Measurements from ENCODE around the gene ARHGEF2.

The ARHGEF2 gene

GRCh38 chr1:155954645-155955044, 23.7 kb downstream of the ARHGEF2 start:
- Histone ChIP-seq H3K36me3 (ENCODE audit: insufficient read depth, low read length) (peaks cover 95% of the 10 kb centered on the region), H3K4me2 (ENCODE audit: low read depth, low read length, poor library complexity, severe bottlenecking) (no peak overlapping the region), H3F3A (ENCODE audit: low read depth) (no peaks in the 10 kb centered on the region; the same call in 1 of the 2 replicates), H4K20me1 (ENCODE audit: insufficient read depth, low read length, poor library complexity, severe bottlenecking) (peaks cover 29% of the 10 kb centered on the region), H3K9me3 (ENCODE audit: insufficient read depth, low read depth, low read length) (no peaks in the 10 kb centered on the region), H3K9ac (ENCODE audit: low read depth, low read length, poor library complexity, severe bottlenecking) (no peak overlapping the region), H3K27me3 (ENCODE audit: insufficient read depth, low read length, poor library complexity, severe bottlenecking) (no peaks in the 10 kb centered on the region), H3K4me1 (ENCODE audit: insufficient read depth, low read length, poor library complexity, severe bottlenecking) (no peaks in the 10 kb centered on the region), H2AFZ (ENCODE audit: low read length) (no peak overlapping the region), H3K79me2 (ENCODE audit: insufficient read depth, low read length) (peaks cover 4% of the 10 kb centered on the region; the same call in 1 of the 2 replicates), H3K9me2 (replicated peaks; ENCODE audit: low read depth, low read length) (no peaks in the 10 kb centered on the region), H3K4me3 (ENCODE audit: low read length, poor library complexity, severe bottlenecking) (no peak overlapping the region)
- TF ChIP-seq EZH2phosphoT487 (IDR thresholded peaks at IDR 0.05; ENCODE audit: borderline replicate concordance) (no peak), CTCF (conservative IDR thresholded peaks at IDR 0.05; ENCODE audit: low read length) (no peak)

- no peaks in the 10 kb centered on the region for H3K4me1 ChIP-seq (ENCODE audit: insufficient read depth, low read length, poor library complexity, severe bottlenecking)
- H3K36me3 ChIP-seq (ENCODE audit: insufficient read depth, low read length) = peaks cover 93% of the 10 kb centered on the region; the same call in 1 of the 2 replicates
Measured at GRCh38 chr1:155952505-155952890, 25.8 kb downstream of the ARHGEF2 start.

GRCh38 chr1:155951753-155952504, 26.4 kb downstream of the ARHGEF2 start:
- TF ChIP-seq EZH2phosphoT487 (IDR thresholded peaks at IDR 0.05; ENCODE audit: borderline replicate concordance) (no peak), CTCF (conservative IDR thresholded peaks at IDR 0.05; ENCODE audit: low read length) (no peak)
- Histone ChIP-seq H3K4me1 (ENCODE audit: insufficient read depth, low read length, poor library complexity, severe bottlenecking) (peaks cover under 1% of the 10 kb centered on the region), H3K9me3 (ENCODE audit: insufficient read depth, low read depth, low read length) (no peaks in the 10 kb centered on the region), H3K36me3 (ENCODE audit: insufficient read depth, low read length) (peaks cover 93% of the 10 kb centered on the region; the same call in 1 of the 2 replicates), H3K4me3 (ENCODE audit: low read length, poor library complexity, severe bottlenecking) (no peak overlapping the region), H3K27me3 (ENCODE audit: insufficient read depth, low read length, poor library complexity, severe bottlenecking) (no peaks in the 10 kb centered on the region), H2AFZ (ENCODE audit: low read length) (no peak overlapping the region), H3K79me2 (ENCODE audit: insufficient read depth, low read length) (peaks cover 4% of the 10 kb centered on the region; the same call in 1 of the 2 replicates), H3K9ac (ENCODE audit: low read depth, low read length, poor library complexity, severe bottlenecking) (no peak overlapping the region), H3K4me2 (ENCODE audit: low read depth, low read length, poor library complexity, severe bottlenecking) (no peak overlapping the region), H3F3A (ENCODE audit: low read depth) (no peaks in the 10 kb centered on the region; the same call in 1 of the 2 replicates), H3K9me2 (replicated peaks; ENCODE audit: low read depth, low read length) (no peaks in the 10 kb centered on the region), H4K20me1 (ENCODE audit: insufficient read depth, low read length, poor library complexity, severe bottlenecking) (peaks cover 28% of the 10 kb centered on the region)

More at GRCh38 chr1:155952505-155952890, 25.8 kb downstream of the ARHGEF2 start:
- H3K27me3 ChIP-seq (ENCODE audit: insufficient read depth, low read length, poor library complexity, severe bottlenecking) = no peaks in the 10 kb centered on the region
- H4K20me1 ChIP-seq (ENCODE audit: insufficient read depth, low read length, poor library complexity, severe bottlenecking) = peaks cover 26% of the 10 kb centered on the region
- no peak overlapping the region for H3K4me3 ChIP-seq (ENCODE audit: low read length, poor library complexity, severe bottlenecking)
- no peaks in the 10 kb centered on the region for H3K9me3 ChIP-seq (ENCODE audit: insufficient read depth, low read depth, low read length)
- H3F3A ChIP-seq (ENCODE audit: low read depth) = no peaks in the 10 kb centered on the region; the same call in 1 of the 2 replicates
- no peak overlapping the region for H2AFZ ChIP-seq (ENCODE audit: low read length)
- H3K9me2 ChIP-seq (replicated peaks; ENCODE audit: low read depth, low read length) = no peaks in the 10 kb centered on the region
- H3K9ac ChIP-seq (ENCODE audit: low read depth, low read length, poor library complexity, severe bottlenecking) = no peak overlapping the region
- H3K4me2 ChIP-seq (ENCODE audit: low read depth, low read length, poor library complexity, severe bottlenecking) = no peak overlapping the region
- TF ChIP-seq CTCF (conservative IDR thresholded peaks at IDR 0.05; ENCODE audit: low read length) (no peak), EZH2phosphoT487 (IDR thresholded peaks at IDR 0.05; ENCODE audit: borderline replicate concordance) (no peak)
- peaks cover 4% of the 10 kb centered on the region; the same call in 1 of the 2 replicates for H3K79me2 ChIP-seq (ENCODE audit: insufficient read depth, low read length)
